ENCODE measurements around the gene TRIM61.

DNA sequence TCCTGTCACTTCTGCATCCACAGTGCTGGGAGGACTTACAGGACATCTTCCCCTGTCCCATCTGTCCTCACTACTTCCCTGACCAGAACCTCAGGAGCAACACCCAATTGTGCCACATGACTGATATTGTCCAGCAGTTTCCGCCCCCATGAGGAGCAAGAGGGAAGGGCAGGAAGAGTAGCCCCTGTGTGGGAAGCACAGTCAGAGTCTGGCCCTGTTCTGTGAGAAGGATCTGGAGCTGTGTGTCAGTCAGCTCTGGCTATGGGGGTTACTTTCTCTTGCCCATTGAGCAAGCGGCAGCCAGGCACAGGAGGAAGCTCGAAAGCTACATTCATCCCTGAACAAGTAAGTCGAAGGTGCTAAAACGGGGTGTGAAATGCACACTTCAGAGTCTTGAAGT lies 39.5 kb upstream of the TRIM61 start:
- TF ChIP-seq POLR2AphosphoS5 (IDR thresholded peaks at IDR 0.05) (no peak), EP300 (IDR thresholded peaks at IDR 0.05) (no peak), POLR2A (IDR thresholded peaks at IDR 0.05) (no peak)
- TF ChIP-seq, protein P1, sequence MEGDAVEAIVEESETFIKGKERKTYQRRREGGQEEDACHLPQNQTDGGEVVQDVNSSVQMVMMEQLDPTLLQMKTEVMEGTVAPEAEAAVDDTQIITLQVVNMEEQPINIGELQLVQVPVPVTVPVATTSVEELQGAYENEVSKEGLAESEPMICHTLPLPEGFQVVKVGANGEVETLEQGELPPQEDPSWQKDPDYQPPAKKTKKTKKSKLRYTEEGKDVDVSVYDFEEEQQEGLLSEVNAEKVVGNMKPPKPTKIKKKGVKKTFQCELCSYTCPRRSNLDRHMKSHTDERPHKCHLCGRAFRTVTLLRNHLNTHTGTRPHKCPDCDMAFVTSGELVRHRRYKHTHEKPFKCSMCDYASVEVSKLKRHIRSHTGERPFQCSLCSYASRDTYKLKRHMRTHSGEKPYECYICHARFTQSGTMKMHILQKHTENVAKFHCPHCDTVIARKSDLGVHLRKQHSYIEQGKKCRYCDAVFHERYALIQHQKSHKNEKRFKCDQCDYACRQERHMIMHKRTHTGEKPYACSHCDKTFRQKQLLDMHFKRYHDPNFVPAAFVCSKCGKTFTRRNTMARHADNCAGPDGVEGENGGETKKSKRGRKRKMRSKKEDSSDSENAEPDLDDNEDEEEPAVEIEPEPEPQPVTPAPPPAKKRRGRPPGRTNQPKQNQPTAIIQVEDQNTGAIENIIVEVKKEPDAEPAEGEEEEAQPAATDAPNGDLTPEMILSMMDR (IDR thresholded peaks at IDR 0.05), result no peak

Measured in upper lobe of left lung (tissue), 4 donors.